ENCODE data around the gene ICA1L.
"Not testable (repeated sequence)": the region's sequence is repeated elsewhere in the genome, so short reads cannot be mapped to it uniquely, and the experiment has no call there.

ICA1L gene

GRCh38 chr2:202847693-202848524 is 23.7 kb downstream of the ICA1L start:
- no peak for DNase-seq

- no peak for DNase-seq
Observed at GRCh38 chr2:202844656-202845055, 26.9 kb downstream of the ICA1L start.

GRCh38 chr2:202842690-202843089 is 28.9 kb downstream of the ICA1L start:
- no peak for DNase-seq

GRCh38 chr2:202841090-202841867 is 30.3 kb downstream of the ICA1L start:
- no peak for DNase-seq

GRCh38 chr2:202831242-202832220 is 40.0 kb downstream of the ICA1L start:
- DNase-seq, result peak; percentile 42 to 63

- DNase-seq, result no peak
Observed at GRCh38 chr2:202824901-202825300, 46.7 kb downstream of the ICA1L start.

GRCh38 chr2:202822411-202822810 is 49.2 kb downstream of the ICA1L start:
- DNase-seq, result no peak

GRCh38 chr2:202821206-202822160 is 50.1 kb downstream of the ICA1L start:
- no peak for DNase-seq

GRCh38 chr2:202818321-202818720 is 53.2 kb downstream of the ICA1L start:
- no peak for DNase-seq

GRCh38 chr2:202817771-202818170 is 53.8 kb downstream of the ICA1L start:
- DNase-seq, result no peak

- no peak for DNase-seq
Observed at GRCh38 chr2:202815548-202816360, 55.8 kb downstream of the ICA1L start.

GRCh38 chr2:202814226-202814625 is 57.3 kb downstream of the ICA1L start:
- DNase-seq, result no peak

- no peak for DNase-seq
Observed at GRCh38 chr2:202813387-202813786, 58.2 kb downstream of the ICA1L start.

- no peak for DNase-seq
Observed at GRCh38 chr2:202808754-202809153, 62.8 kb downstream of the ICA1L start.

GRCh38 chr2:202807431-202808138 is 64.0 kb downstream of the ICA1L start:
- DNase-seq, result not testable (repeated sequence)

GRCh38 chr2:202805911-202806310 is 65.7 kb downstream of the ICA1L start:
- not testable (repeated sequence) for DNase-seq

GRCh38 chr2:202797944-202798343 is 73.6 kb downstream of the ICA1L start:
- DNase-seq, result no peak

GRCh38 chr2:202790676-202791075 is 80.9 kb downstream of the ICA1L start:
- no peak for DNase-seq

GRCh38 chr2:202786842-202787241 is 84.7 kb downstream of the ICA1L start:
- no peak for DNase-seq

GRCh38 chr2:202782940-202783558 is 88.5 kb downstream of the ICA1L start:
- DNase-seq, result no peak

Measured in CD4-positive, alpha-beta T cell treated with Interferon alpha-2 for 1 hour (primary cell).